Measurements from ENCODE around the gene FRMD4A. TPM values are rescaled to one million over a fixed set of nuclear protein-coding genes. Genes with fewer than 3 reads are reported as not detected.

Gene FRMD4A
- total and polyA plus RNA-seq, 10 of the 15 experiments (the other 5 are each of a cell fraction or from before 2014, with no cell fraction given): 17.8 to 75.2 (median 39.1) TPM

DNA sequence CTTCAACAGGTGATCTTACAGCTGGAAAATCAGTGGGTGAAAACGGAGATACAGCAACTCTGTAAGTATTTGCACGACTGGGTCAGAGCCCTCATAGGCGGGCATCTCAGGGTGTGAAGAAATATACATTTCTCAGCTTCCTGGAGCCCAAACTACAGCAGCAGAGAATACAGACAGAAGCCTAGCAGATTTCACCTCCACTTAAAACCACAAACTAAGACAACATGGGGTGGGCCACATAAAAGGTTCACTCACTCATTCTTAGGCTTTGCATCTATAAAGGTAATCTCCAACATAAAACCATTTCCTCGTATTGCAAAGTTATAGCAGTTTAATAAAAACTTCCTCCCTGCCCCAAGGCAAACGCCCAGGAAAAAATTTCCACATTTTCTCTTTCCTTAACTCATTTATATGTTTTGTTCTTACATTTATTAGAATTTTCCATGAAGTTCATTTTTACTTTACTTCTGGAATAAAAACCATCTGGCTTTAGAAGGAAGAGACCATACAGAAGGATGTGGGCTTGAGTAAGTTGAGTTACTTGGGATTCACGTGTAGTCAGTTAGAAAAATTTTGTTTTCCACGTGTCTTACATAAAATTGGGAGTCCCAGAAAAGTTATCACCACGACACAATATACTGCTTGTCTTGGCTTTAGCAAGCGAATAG lies 327.1 kb downstream of the FRMD4A start (continued):
- TF ChIP-seq CEBPB (IDR thresholded peaks at IDR 0.05; ENCODE audit: borderline replicate concordance in 1 of 2, low read depth in 2 of 2, low read length in 2 of 2): no peak
- no peak for TF ChIP-seq MYC (IDR thresholded peaks at IDR 0.05; ENCODE audit: insufficient read depth, insufficient read length, insufficient replicate concordance, low read length, severe bottlenecking)
- TF ChIP-seq, protein P1, sequence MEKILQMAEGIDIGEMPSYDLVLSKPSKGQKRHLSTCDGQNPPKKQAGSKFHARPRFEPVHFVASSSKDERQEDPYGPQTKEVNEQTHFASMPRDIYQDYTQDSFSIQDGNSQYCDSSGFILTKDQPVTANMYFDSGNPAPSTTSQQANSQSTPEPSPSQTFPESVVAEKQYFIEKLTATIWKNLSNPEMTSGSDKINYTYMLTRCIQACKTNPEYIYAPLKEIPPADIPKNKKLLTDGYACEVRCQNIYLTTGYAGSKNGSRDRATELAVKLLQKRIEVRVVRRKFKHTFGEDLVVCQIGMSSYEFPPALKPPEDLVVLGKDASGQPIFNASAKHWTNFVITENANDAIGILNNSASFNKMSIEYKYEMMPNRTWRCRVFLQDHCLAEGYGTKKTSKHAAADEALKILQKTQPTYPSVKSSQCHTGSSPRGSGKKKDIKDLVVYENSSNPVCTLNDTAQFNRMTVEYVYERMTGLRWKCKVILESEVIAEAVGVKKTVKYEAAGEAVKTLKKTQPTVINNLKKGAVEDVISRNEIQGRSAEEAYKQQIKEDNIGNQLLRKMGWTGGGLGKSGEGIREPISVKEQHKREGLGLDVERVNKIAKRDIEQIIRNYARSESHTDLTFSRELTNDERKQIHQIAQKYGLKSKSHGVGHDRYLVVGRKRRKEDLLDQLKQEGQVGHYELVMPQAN (conservative IDR thresholded peaks at IDR 0.05): no peak
- TF ChIP-seq, protein P2, sequence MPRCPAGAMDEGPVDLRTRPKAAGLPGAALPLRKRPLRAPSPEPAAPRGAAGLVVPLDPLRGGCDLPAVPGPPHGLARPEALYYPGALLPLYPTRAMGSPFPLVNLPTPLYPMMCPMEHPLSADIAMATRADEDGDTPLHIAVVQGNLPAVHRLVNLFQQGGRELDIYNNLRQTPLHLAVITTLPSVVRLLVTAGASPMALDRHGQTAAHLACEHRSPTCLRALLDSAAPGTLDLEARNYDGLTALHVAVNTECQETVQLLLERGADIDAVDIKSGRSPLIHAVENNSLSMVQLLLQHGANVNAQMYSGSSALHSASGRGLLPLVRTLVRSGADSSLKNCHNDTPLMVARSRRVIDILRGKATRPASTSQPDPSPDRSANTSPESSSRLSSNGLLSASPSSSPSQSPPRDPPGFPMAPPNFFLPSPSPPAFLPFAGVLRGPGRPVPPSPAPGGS (IDR thresholded peaks at IDR 0.05; ENCODE audit: borderline replicate concordance, insufficient read depth, low read depth, low read length, poor library complexity, severe bottlenecking): no peak
- no peak for TF ChIP-seq BACH1 (IDR thresholded peaks at IDR 0.05; ENCODE audit: borderline replicate concordance)
- TF ChIP-seq WRNIP1 (IDR thresholded peaks at IDR 0.05; ENCODE audit: borderline replicate concordance, low read depth, low read length): no peak
- TF ChIP-seq, protein P3, sequence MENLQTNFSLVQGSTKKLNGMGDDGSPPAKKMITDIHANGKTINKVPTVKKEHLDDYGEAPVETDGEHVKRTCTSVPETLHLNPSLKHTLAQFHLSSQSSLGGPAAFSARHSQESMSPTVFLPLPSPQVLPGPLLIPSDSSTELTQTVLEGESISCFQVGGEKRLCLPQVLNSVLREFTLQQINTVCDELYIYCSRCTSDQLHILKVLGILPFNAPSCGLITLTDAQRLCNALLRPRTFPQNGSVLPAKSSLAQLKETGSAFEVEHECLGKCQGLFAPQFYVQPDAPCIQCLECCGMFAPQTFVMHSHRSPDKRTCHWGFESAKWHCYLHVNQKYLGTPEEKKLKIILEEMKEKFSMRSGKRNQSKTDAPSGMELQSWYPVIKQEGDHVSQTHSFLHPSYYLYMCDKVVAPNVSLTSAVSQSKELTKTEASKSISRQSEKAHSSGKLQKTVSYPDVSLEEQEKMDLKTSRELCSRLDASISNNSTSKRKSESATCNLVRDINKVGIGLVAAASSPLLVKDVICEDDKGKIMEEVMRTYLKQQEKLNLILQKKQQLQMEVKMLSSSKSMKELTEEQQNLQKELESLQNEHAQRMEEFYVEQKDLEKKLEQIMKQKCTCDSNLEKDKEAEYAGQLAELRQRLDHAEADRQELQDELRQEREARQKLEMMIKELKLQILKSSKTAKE (IDR thresholded peaks at IDR 0.05; ENCODE audit: low read depth, poor library complexity, severe bottlenecking): no peak
- TF ChIP-seq, protein P4, sequence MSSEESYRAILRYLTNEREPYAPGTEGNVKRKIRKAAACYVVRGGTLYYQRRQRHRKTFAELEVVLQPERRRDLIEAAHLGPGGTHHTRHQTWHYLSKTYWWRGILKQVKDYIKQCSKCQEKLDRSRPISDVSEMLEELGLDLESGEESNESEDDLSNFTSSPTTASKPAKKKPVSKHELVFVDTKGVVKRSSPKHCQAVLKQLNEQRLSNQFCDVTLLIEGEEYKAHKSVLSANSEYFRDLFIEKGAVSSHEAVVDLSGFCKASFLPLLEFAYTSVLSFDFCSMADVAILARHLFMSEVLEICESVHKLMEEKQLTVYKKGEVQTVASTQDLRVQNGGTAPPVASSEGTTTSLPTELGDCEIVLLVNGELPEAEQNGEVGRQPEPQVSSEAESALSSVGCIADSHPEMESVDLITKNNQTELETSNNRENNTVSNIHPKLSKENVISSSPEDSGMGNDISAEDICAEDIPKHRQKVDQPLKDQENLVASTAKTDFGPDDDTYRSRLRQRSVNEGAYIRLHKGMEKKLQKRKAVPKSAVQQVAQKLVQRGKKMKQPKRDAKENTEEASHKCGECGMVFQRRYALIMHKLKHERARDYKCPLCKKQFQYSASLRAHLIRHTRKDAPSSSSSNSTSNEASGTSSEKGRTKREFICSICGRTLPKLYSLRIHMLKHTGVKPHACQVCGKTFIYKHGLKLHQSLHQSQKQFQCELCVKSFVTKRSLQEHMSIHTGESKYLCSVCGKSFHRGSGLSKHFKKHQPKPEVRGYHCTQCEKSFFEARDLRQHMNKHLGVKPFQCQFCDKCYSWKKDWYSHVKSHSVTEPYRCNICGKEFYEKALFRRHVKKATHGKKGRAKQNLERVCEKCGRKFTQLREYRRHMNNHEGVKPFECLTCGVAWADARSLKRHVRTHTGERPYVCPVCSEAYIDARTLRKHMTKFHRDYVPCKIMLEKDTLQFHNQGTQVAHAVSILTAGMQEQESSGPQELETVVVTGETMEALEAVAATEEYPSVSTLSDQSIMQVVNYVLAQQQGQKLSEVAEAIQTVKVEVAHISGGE (CRISPR knock-in tag; IDR thresholded peaks at IDR 0.05): no peak
- no peak for TF ChIP-seq HDGF (IDR thresholded peaks at IDR 0.05)

All from GM12878 (cell line).